NCI-H1105 (cell line): ENCODE results near the gene EMILIN2.

ENCODE experiments used
- DNase-seq: peaks from one replicate; lab custom pipeline; 2025; lab: John Stamatoyannopoulos, UW

The EMILIN2 gene

GRCh38 chr18:2878656-2879330 is 32.0 kb downstream of the EMILIN2 start:
- DNase-seq, result no peak

GRCh38 chr18:2879889-2880288 is 33.1 kb downstream of the EMILIN2 start:
- DNase-seq, result no peak

GRCh38 chr18:2880473-2880872 is 33.7 kb downstream of the EMILIN2 start:
- DNase-seq, result no peak

GRCh38 chr18:2881088-2881839 is 34.5 kb downstream of the EMILIN2 start:
- no peak for DNase-seq

GRCh38 chr18:2881840-2882195 is 35.0 kb downstream of the EMILIN2 start:
- DNase-seq, result no peak

- DNase-seq, result no peak
These were observed 35.4 kb downstream of the EMILIN2 start for GRCh38 chr18:2882201-2882600.

GRCh38 chr18:2883076-2883735 is 36.4 kb downstream of the EMILIN2 start:
- no peak for DNase-seq

GRCh38 chr18:2884706-2885285 is 38.0 kb downstream of the EMILIN2 start:
- DNase-seq, result no peak

- no peak for DNase-seq
These were observed 40.7 kb downstream of the EMILIN2 start for GRCh38 chr18:2887470-2887869.

GRCh38 chr18:2889761-2890192 is 43.0 kb downstream of the EMILIN2 start:
- no peak for DNase-seq

GRCh38 chr18:2890606-2891005 is 43.8 kb downstream of the EMILIN2 start:
- no peak for DNase-seq

GRCh38 chr18:2891526-2892431 is 45.0 kb downstream of the EMILIN2 start:
- DNase-seq, result no peak

- no peak for DNase-seq
These were observed 46.2 kb downstream of the EMILIN2 start for GRCh38 chr18:2893056-2893455.

GRCh38 chr18:2893676-2894075 is 46.9 kb downstream of the EMILIN2 start:
- no peak for DNase-seq

- no peak for DNase-seq
These were observed 47.5 kb downstream of the EMILIN2 start for GRCh38 chr18:2894131-2894840.

- no peak for DNase-seq
These were observed 48.1 kb downstream of the EMILIN2 start for GRCh38 chr18:2894841-2895370.

- no peak for DNase-seq
These were observed 48.6 kb downstream of the EMILIN2 start for GRCh38 chr18:2895391-2895790.

- no peak for DNase-seq
These were observed 50.2 kb downstream of the EMILIN2 start for GRCh38 chr18:2896990-2897389.

GRCh38 chr18:2897448-2898185 is 50.8 kb downstream of the EMILIN2 start:
- no peak for DNase-seq

- no peak for DNase-seq
These were observed 51.4 kb downstream of the EMILIN2 start for GRCh38 chr18:2898186-2898640.
